Measurements from ENCODE around the gene P2RX4. TPM values are rescaled to one million over a fixed set of nuclear protein-coding genes. Genes with fewer than 3 reads are reported as not detected.

The P2RX4 gene
- total and polyA plus RNA-seq, 2 of the 13 experiments (the other 11 are each of a cell fraction or from before 2014, with no cell fraction given): 13.8 to 30.8 TPM

- TF ChIP-seq ZBTB43 (CRISPR knock-in tag; conservative IDR thresholded peaks at IDR 0.05): peak; percentile 87
- peak; percentile 49; the same call in 1 of the 2 replicates for TF ChIP-seq GATAD2A (CRISPR knock-in tag; IDR thresholded peaks at IDR 0.05)
- peak; percentile 48; the same call in 1 of the 2 replicates for TF ChIP-seq MEIS1 (CRISPR knock-in tag; IDR thresholded peaks at IDR 0.05; ENCODE audit: borderline replicate concordance)
- no peak for TF ChIP-seq AGO2 (optimal IDR thresholded peaks at IDR 0.05; ENCODE audit: low read depth, low read length)
- TF ChIP-seq SNAPC4 (CRISPR knock-in tag; IDR thresholded peaks at IDR 0.05): no peak
- no peak for TF ChIP-seq ZNF512 (CRISPR knock-in tag; IDR thresholded peaks at IDR 0.05)
- TF ChIP-seq ZNF276 (CRISPR knock-in tag; IDR thresholded peaks at IDR 0.05; ENCODE audit: low read depth): no peak
- TF ChIP-seq HOXA3 (CRISPR knock-in tag; IDR thresholded peaks at IDR 0.05): 0 out of 2 replicates have a peak, but pooled peaks have one; percentile 20
- peak; percentile 34; the same call in 1 of the 2 replicates for TF ChIP-seq ZBTB38 (CRISPR knock-in tag; IDR thresholded peaks at IDR 0.05)
- TF ChIP-seq SKI (IDR thresholded peaks at IDR 0.05; ENCODE audit: partially characterized antibody): peak; percentile 14
- peak; percentile 27; the same call in 1 of the 2 replicates for TF ChIP-seq SAP130 (CRISPR knock-in tag; IDR thresholded peaks at IDR 0.05; ENCODE audit: low read depth)
- TF ChIP-seq ZBTB33 (CRISPR knock-in tag; IDR thresholded peaks at IDR 0.05): peak; percentile 44; the same call in 1 of the 2 replicates
Observed at GRCh38 chr12:121217063-121217462, 7.1 kb downstream of the P2RX4 start (continued).
